Suprapubic skin (tissue), 4 donors: ENCODE measurements around the gene LRFN3.

ENCODE experiments used
- POLR2A ChIP-seq, 2 donors: fragments of 450-650 bp; IDR thresholded peaks; one replicate each; pipeline ENCODE4 v1.6.1; 2017; ENCODE audit warnings: antibody characterized with exemption in 2 of 2, mild to moderate bottlenecking in 2 of 2, moderate library complexity in 2 of 2
- POLR2AphosphoS5 ChIP-seq, 3 donors: sonication (generic); formaldehyde crosslinking; IDR thresholded peaks; one replicate each; pipeline ENCODE4 v1.6.1; 2017; ENCODE audit warnings: antibody characterized with exemption in 3 of 3

DNA sequence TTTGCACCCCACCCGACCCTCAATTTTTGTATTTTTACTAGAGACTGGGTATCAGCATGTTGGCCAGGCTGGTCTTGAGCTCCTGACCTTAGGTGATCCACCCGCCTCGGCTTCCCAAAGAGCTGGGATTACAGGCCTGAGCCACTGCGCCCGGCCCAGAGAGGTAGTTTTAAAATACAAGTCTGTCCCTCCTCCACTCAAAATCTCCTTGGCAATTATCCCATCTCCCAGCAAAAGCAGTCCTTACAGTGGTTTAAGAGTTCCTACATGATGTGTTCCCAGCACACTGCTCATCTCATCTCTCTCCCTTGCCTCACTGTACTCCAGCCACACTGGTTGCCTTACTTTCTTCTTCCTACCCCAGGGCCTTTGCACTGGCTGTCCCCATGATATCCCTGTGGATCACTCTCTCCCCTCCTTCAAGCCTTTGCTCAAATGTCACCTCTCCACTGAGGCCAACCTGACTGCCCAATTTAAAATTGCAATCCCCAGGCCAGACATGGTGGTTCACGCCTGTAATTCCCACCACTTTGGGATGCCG is 24.3 kb downstream of the LRFN3 start:
- TF ChIP-seq POLR2AphosphoS5 (IDR thresholded peaks at IDR 0.05) (no peak), POLR2A (IDR thresholded peaks at IDR 0.05) (no peak)
